GM12878 (cell line): ENCODE results near the gene PPAT. TPM values are rescaled to one million over a fixed set of nuclear protein-coding genes. Genes with fewer than 3 reads are reported as not detected.

Experiments
- ATAC-seq: fragments of 200-7000 bp; cut with Tn5 transposase; 3 replicates; pipeline ENCODE4 v1.9.1; 2020; ENCODE audit warnings: mild to moderate bottlenecking, moderate library complexity
- BruUV-seq: library from RNA; stranded (reverse); fragments of 400-500 nt; replicated peaks from 2 replicates; lab custom pipeline; 2021; lab: Mats Ljungman, UMichigan
- CTCF ChIA-PET: fragments of 300-600 bp; sonication (Branson Sonifier 250); formaldehyde crosslinking; extraction: SDS; loops from one replicate; lab custom pipeline; 2021; ENCODE audit warnings: inconsistent platforms; lab: Yijun Ruan, JAX
- POLR2A ChIA-PET: fragments of 350-600 bp; formaldehyde crosslinking; extraction: SDS; loops from one replicate; lab custom pipeline; 2021; ENCODE audit warnings: inconsistent platforms; lab: Charles Lee
- RAD21 ChIA-PET: fragments of 300-600 bp; sonication (Branson Sonifier 250); formaldehyde crosslinking; loops from one replicate; lab custom pipeline; 2023; ENCODE audit warnings: antibody characterized with exemption; ENCODE audit not compliant: unreplicated experiment; lab: Charles Lee
- SMC1A ChIA-PET: fragments of 300-600 bp; sonication (Branson Sonifier 250); formaldehyde crosslinking; loops from one replicate; lab custom pipeline; 2023; ENCODE audit not compliant: unreplicated experiment, uncharacterized antibody; lab: Charles Lee
- DNase-seq: peaks from one replicate; pipeline ENCODE4 v3.0.0-alpha.2; 2011; ENCODE audit warnings: low read depth, low spot score
- FAIRE-seq: peaks from 3 replicates; lab custom pipeline; 2011; peaks lifted over from hg19 to GRCh38; lab: Jason Lieb, UNC
- H2AFZ ChIP-seq: 2 replicates; pipeline ENCODE4 v1.6.0; 2011; ENCODE audit warnings: low read depth, low read length, control low read depth; ENCODE audit not compliant: control insufficient read depth
- H3K27ac ChIP-seq: 2 replicates; pipeline ENCODE4 v1.5.1; 2011; ENCODE audit warnings: control low read depth; ENCODE audit not compliant: control insufficient read depth, insufficient read depth
- H3K27me3 ChIP-seq, 2 experiments: replicated peaks in 1 of 2; 2 replicates each; pipeline versions ENCODE4 v1.6.0 to v1.6.1; 2011; ENCODE audit warnings: low read length in 1 of 2; ENCODE audit not compliant: control insufficient read depth in 2 of 2, insufficient read depth in 2 of 2
- H3K36me3 ChIP-seq, 2 experiments: 2 replicates each; pipeline ENCODE4 v1.5.1; 2011; ENCODE audit warnings: low read length in 1 of 2; ENCODE audit not compliant: control insufficient read depth in 2 of 2, insufficient read depth in 2 of 2
- H3K4me1 ChIP-seq: 2 replicates; pipeline ENCODE4 v1.6.1; 2011; ENCODE audit warnings: mild to moderate bottlenecking, low read length, moderate library complexity, mixed read lengths; ENCODE audit not compliant: control insufficient read depth, insufficient read depth
- H3K4me2 ChIP-seq: 2 replicates; pipeline ENCODE4 v1.6.0; 2011; ENCODE audit warnings: control low read depth; ENCODE audit not compliant: control insufficient read depth, insufficient read depth
- H3K4me3 ChIP-seq: fragments of 200-600 bp; sonication (generic); 2 replicates; pipeline ENCODE4 v1.5.1; 2016
- H3K79me2 ChIP-seq: 2 replicates; pipeline ENCODE4 v1.6.0; 2011; ENCODE audit warnings: low read length; ENCODE audit not compliant: control insufficient read depth, insufficient read depth
- H3K9ac ChIP-seq: 2 replicates; pipeline ENCODE4 v1.8.0; 2011; ENCODE audit warnings: low read length, control low read depth, mixed read lengths; ENCODE audit not compliant: control insufficient read depth, insufficient read depth
- H3K9me3 ChIP-seq: replicated peaks from 3 replicates; pipeline ENCODE4 v1.5.1; 2011; ENCODE audit warnings: mild to moderate bottlenecking, low read length; ENCODE audit not compliant: control insufficient read depth, insufficient read depth
- H4K20me1 ChIP-seq: 2 replicates; pipeline ENCODE4 v1.6.0; 2011; ENCODE audit not compliant: control insufficient read depth, insufficient read depth
- CHD1 ChIP-seq: IDR thresholded peaks from 2 replicates; pipeline ENCODE4 v1.6.1; 2012; ENCODE audit warnings: low read depth, low read length, improper control_type of control experiment
- KAT2A ChIP-seq: conservative IDR thresholded peaks from 2 replicates; pipeline ENCODE4 v1.6.1; 2011; ENCODE audit warnings: low read depth, low read length; ENCODE audit not compliant: control insufficient read depth
- RAD21 ChIP-seq: IDR thresholded peaks from 2 replicates; pipeline ENCODE4 v1.6.1; 2011; ENCODE audit warnings: mild to moderate bottlenecking, low read depth, low read length, moderate library complexity; ENCODE audit not compliant: insufficient read depth
- SREBF2 ChIP-seq: IDR thresholded peaks from 2 replicates; pipeline ENCODE4 v1.6.1; 2012; ENCODE audit warnings: mild to moderate bottlenecking, low read length
- WGBS: methylation state at CpG from one replicate; pipeline ENCODE4 v1.1.6; 2016; ENCODE audit warnings: low lambda C conversion rate; ENCODE audit not compliant: insufficient replicate concordance, insufficient coverage; ENCODE audit errors: missing lambda C conversion rate; 5-methylcytosine and 5-hydroxymethylcytosine counted together
- in situ Hi-C: fragments of 300-500 bp; cut with MboI; formaldehyde crosslinking; loops from 9 replicates; pipeline ENCODE4 v1.14.3; 2018; ENCODE audit warnings: mixed read lengths
- intact Hi-C: fragments of 100-400 bp; cut with micrococcal nuclease; formaldehyde crosslinking; loops from one replicate; pipeline ENCODE4 v1.14.2; 2022; ENCODE audit not compliant: unreplicated experiment
- polyA plus RNA-seq, 11 experiments: library from polyadenylated mRNA; depleted of rRNA in 4 of 11; unstranded in 6 of 11; stranded (reverse) in 5 of 11; fragments of >200 nt; fragmentation: Nextera tagmentation in 4 of 11; fragmentation: Illumina TruSeq in 1 of 11; extraction: Ambion mirVana in 4 of 11; extraction: Trizol in 1 of 11; gene quantifications; 1 replicate in 1 of 11; 2 replicates in 10 of 11; pipeline versions ENCODE4 v1.2.1 to v1.2.3, GENCODE V29; 2011 to 2016; ENCODE audit warnings: inconsistent platforms in 2 of 11, missing spikeins in 2 of 11, low read depth in 1 of 11
- total RNA-seq, 4 experiments: library from RNA; depleted of rRNA in 3 of 4; stranded (reverse); fragments of >200 nt in 3 of 4; fragmentation: Illumina TruSeq in 1 of 4; extraction: Trizol in 1 of 4; gene quantifications; 2 replicates each; pipeline versions ENCODE4 v1.2.1 to v1.2.3, GENCODE V29; 2013 to 2021

The PPAT gene
- total and polyA plus RNA-seq, 10 of the 15 experiments (the other 5 are each of a cell fraction or from before 2014, with no cell fraction given): 24.9 to 50.7 (median 38.0) TPM

DNA sequence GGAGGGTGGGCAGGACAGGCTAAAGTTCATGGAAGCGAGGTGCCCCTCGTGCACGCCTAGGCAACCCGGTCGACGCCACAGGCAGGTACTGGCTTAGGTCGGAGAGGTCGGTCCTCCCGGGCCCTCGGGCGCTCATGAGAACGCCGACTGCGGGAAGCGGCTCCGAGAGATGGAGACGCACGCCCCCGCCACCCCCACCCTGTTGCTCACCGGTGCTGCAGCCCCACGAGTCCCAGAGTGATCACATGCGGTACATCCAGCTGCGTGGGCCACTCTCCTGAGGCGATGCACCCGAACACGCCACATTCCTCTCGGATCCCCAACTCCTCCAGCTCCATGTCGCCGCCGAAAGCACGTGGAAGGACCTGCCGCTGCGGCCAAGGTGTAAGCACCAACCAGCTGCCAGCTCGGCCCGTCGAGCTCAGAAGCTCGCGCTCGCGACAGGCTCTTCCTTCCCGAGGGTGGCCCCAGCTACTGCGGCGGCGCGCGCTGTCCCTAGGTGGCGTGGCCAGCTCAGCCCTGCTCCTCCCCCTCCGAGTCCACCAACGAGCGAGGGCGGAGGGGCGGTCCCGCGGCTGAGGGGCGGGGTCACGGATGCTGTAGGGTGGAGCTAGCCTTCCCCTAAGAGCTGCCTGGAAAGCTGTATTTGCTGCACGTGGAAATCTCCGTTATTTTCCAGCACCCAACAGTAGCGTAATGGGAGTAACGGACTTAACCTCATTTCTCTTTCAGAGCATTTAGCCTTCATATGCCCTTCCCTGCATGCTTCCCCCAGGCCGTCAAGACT is at the start of gene PPAT (continued):
- TF ChIP-seq RAD21: no peak
- no peak for TF ChIP-seq KAT2A
- TF ChIP-seq CHD1: peak; percentile 96

DNA sequence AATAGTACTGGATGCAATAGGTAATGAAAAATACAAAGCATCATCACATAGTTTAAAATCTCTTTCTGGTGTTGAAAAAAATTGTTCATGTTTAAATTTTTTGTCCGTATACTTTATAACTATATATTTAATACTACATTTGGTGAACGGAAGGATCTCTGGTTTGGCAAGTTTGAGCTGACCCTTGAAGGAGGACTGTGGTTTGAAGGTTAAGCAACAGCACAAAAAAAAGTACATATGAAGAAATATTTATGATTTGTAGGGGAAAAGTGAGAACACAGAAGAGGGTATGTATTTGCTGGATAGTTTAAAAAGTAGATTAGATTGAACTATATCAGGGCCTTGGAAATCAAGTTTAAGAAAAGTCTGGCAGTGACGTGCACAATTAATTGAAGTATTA is 45.3 kb upstream of the PPAT start:
- in situ Hi-C loops: no loop called here
- Histone ChIP-seq H3K27ac (no peak overlapping the region), H3K9me3 (no peaks in the 10 kb centered on the region), H3K4me1 (0 out of 2 replicates have a peak, but pooled peaks cover 3% of the 10 kb centered on the region)
- BruUV-seq: no TSS peak
- no peak for TF ChIP-seq SREBF2
- TF ChIP-seq, all 136 proteins: peak for 0
- H3K4me2 ChIP-seq: no peak overlapping the region
- H4K20me1 ChIP-seq: no peaks in the 10 kb centered on the region
- ChIA-PET CTCF (no interaction called here), POLR2A (no interaction called here), RAD21 (interaction anchor here (0.8 kb wide), 1 partner anchor 55 kb away, joined by 4 read pairs; no protein-coding TSS in a partner anchor), SMC1A (interaction anchor here (2.0 kb wide), 1 partner anchor 12 kb away, joined by 8 read pairs; no protein-coding TSS in a partner anchor)
- DNase-seq: no peak
- 95% methylated on average over 3 of the region's 3 CpGs for WGBS
- H3K9ac ChIP-seq: no peak overlapping the region
- H3K36me3 ChIP-seq: peaks cover 0 to 15% of the 10 kb centered on the region in 2 experiments; a peak in 2 of 4 replicates
- no peaks in the 10 kb centered on the region for H3K27me3 ChIP-seq
- no peak for ATAC-seq
- no peak overlapping the region for H2AFZ ChIP-seq
- H3K4me3 ChIP-seq: no peak overlapping the region
- FAIRE-seq: no peak
- intact Hi-C loops: no loop called here
- no peaks in the 10 kb centered on the region for H3K79me2 ChIP-seq
